ENCODE data around the gene PRPF38A.

GRCh38 chr1:52368383-52369172 is 35.8 kb upstream of the PRPF38A start:
- no peak for TF ChIP-seq CTCF (IDR thresholded peaks at IDR 0.05)
- no peak for TF ChIP-seq EP300 (IDR thresholded peaks at IDR 0.05)

All from stomach (tissue), 4 donors.